22Rv1 (cell line): Measurements from ENCODE around the gene HBP1.
"Not testable (repeated sequence)": the region's sequence is repeated elsewhere in the genome, so short reads cannot be mapped to it uniquely, and the experiment has no call there.

ENCODE experiments used
- H3K27ac ChIP-seq: fragments of 450-650 bp; 2 replicates; pipeline ENCODE4 v1.5.1; 2017
- CTCF ChIP-seq: fragments of 450-650 bp; IDR thresholded peaks from 2 replicates; pipeline ENCODE4 v1.5.1; 2017; ENCODE audit warnings: mild to moderate bottlenecking
- ZFX ChIP-seq: fragments of 450-650 bp; IDR thresholded peaks from 2 replicates; pipeline ENCODE4 v1.6.1; 2017; ENCODE audit warnings: antibody characterized with exemption, borderline replicate concordance

The HBP1 gene

GRCh38 chr7:107233174-107233573, 64.4 kb downstream of the HBP1 start:
- TF ChIP-seq ZFX (no peak), CTCF (no peak)
- H3K27ac ChIP-seq = peak overlapping the region; percentile 73

- TF ChIP-seq CTCF = no peak
- TF ChIP-seq ZFX = no peak
- peak overlapping the region; percentile 73 for H3K27ac ChIP-seq
These were observed 65.2 kb downstream of the HBP1 start for GRCh38 chr7:107233981-107234380.

- TF ChIP-seq ZFX (no peak), CTCF (no peak)
- H3K27ac ChIP-seq = peak overlapping the region; percentile 73
These were observed 65.6 kb downstream of the HBP1 start for GRCh38 chr7:107234436-107234835.

GRCh38 chr7:107236862-107237261, 68.1 kb downstream of the HBP1 start:
- H3K27ac ChIP-seq = no peak overlapping the region
- TF ChIP-seq ZFX (no peak), CTCF (no peak)

GRCh38 chr7:107237451-107237850, 68.6 kb downstream of the HBP1 start:
- H3K27ac ChIP-seq = no peak overlapping the region
- TF ChIP-seq CTCF (no peak), ZFX (no peak)

- H3K27ac ChIP-seq = no peak overlapping the region
- TF ChIP-seq CTCF (no peak), ZFX (no peak)
These were observed 73.5 kb downstream of the HBP1 start for GRCh38 chr7:107242267-107242666.

- TF ChIP-seq ZFX (no peak), CTCF (no peak)
- H3K27ac ChIP-seq = no peak overlapping the region
These were observed 75.8 kb downstream of the HBP1 start for GRCh38 chr7:107244613-107245012.

GRCh38 chr7:107246836-107247235, 78.0 kb downstream of the HBP1 start:
- not testable (repeated sequence) for H3K27ac ChIP-seq
